ENCODE measurements around the gene UPK2.

DNA sequence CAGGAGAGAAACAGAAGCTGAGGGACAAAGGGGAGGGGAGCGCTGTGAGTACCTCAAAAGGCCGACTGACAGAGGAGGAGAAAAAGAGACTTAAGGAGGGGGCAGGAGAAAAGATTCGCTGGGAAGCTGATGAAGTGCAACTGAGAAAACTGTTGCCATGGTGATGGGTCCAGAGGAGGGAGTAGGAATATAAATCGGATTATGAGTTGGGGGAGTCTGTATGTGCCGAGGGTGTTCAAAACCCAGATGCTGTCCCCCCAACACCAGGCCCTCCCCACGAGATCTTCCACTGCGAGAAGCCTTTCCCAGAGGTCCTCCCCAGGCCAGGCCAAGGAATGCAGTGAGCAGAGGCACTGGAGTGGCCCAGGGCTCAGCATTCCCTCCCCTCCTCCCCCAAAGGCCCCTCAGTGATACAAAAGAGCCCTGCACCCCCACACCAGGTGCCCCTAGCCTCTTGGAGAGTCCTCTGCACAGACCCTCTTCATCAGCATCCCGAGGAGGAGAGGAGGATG lies 16.6 kb upstream of the UPK2 start:
- no peak for TF ChIP-seq CTCF (IDR thresholded peaks at IDR 0.05)
- TF ChIP-seq POLR2A (IDR thresholded peaks at IDR 0.05) = no peak
